Endothelial cell of umbilical vein (primary cell): ENCODE data around the gene HYDIN. TPM values are rescaled to one million over a fixed set of nuclear protein-coding genes. Genes with fewer than 3 reads are reported as not detected.

Experiments
- BruUV-seq: library from RNA; stranded (reverse); fragments of 400-500 nt; replicated peaks from 2 replicates; lab custom pipeline; 2021; lab: Mats Ljungman, UMichigan
- CTCF ChIA-PET: fragments of 300-600, 350-600 bp; sonication (Branson Sonifier 250); formaldehyde crosslinking; loops from one replicate; lab custom pipeline; 2021; ENCODE audit warnings: antibody characterized with exemption, inconsistent platforms; lab: Charles Lee
- POLR2A ChIA-PET: fragments of 300-600, 350-600 bp; sonication (Branson Sonifier 250); formaldehyde crosslinking; loops from one replicate; lab custom pipeline; 2021; ENCODE audit warnings: antibody characterized with exemption, inconsistent platforms; lab: Charles Lee
- DNase-seq: peaks from one replicate; pipeline ENCODE4 v3.0.0-alpha.2; 2011; ENCODE audit warnings: low read depth, low spot score
- FAIRE-seq: peaks from 2 replicates; lab custom pipeline; 2011; peaks lifted over from hg19 to GRCh38; lab: Jason Lieb, UNC
- H2AFZ ChIP-seq: 2 replicates; pipeline ENCODE4 v1.6.0; 2012; ENCODE audit warnings: low read depth, low read length, control low read depth, inconsistent platforms
- H3K27ac ChIP-seq: 2 replicates; pipeline ENCODE4 v1.5.1; 2011; ENCODE audit warnings: low read depth, mild to moderate bottlenecking, control low read depth, low read length, moderate library complexity; ENCODE audit not compliant: insufficient read depth
- H3K27me3 ChIP-seq, 2 experiments: 2 replicates each; pipeline versions ENCODE4 v1.6.0 to v1.6.1; 2011; ENCODE audit warnings: low read length in 2 of 2, mixed read lengths in 1 of 2; ENCODE audit not compliant: control insufficient read depth in 2 of 2, insufficient read depth in 2 of 2
- H3K36me3 ChIP-seq, 2 experiments: 2 replicates in 1 of 2; 3 replicates in 1 of 2; pipeline ENCODE4 v1.5.1; 2011; ENCODE audit warnings: low read length in 2 of 2, mild to moderate bottlenecking in 1 of 2, moderate library complexity in 1 of 2; ENCODE audit not compliant: control insufficient read depth in 2 of 2, insufficient read depth in 2 of 2; ENCODE audit errors: extremely low read depth in 1 of 2
- H3K4me1 ChIP-seq: 3 replicates; pipeline ENCODE4 v1.5.1; 2011; ENCODE audit warnings: mild to moderate bottlenecking, low read length; ENCODE audit not compliant: control insufficient read depth, insufficient read depth; ENCODE audit errors: extremely low read depth
- H3K4me2 ChIP-seq: 2 replicates; pipeline ENCODE4 v1.6.1; 2011; ENCODE audit warnings: low read length, control low read depth, mixed read lengths; ENCODE audit not compliant: insufficient read depth
- H3K4me3 ChIP-seq, 3 experiments: fragments of 200-600 bp in 1 of 3; sonication (generic), shearing (Covaris generic) in 1 of 3; replicated peaks in 1 of 3; 2 replicates each; pipeline ENCODE4 v1.5.1; 2011 to 2016; ENCODE audit warnings: control low read depth in 3 of 3, low read length in 3 of 3, mild to moderate bottlenecking in 2 of 3, inconsistent platforms in 1 of 3, low read depth in 1 of 3, moderate library complexity in 1 of 3; ENCODE audit not compliant: insufficient read depth in 1 of 3
- H3K79me2 ChIP-seq: 2 replicates; pipeline ENCODE4 v1.6.0; 2012; ENCODE audit warnings: low read length, inconsistent platforms; ENCODE audit not compliant: control insufficient read depth, insufficient read depth
- H3K9ac ChIP-seq: replicated peaks from 2 replicates; pipeline ENCODE3; 2011; ENCODE audit warnings: low read length, control low read depth; ENCODE audit not compliant: insufficient read depth; ENCODE audit errors: extremely low read depth
- H3K9me1 ChIP-seq: replicated peaks from 3 replicates; pipeline ENCODE4 v1.6.0; 2011; ENCODE audit warnings: mild to moderate bottlenecking, low read length; ENCODE audit not compliant: control insufficient read depth, insufficient read depth; ENCODE audit errors: extremely low read depth
- H3K9me3 ChIP-seq: replicated peaks from 2 replicates; pipeline ENCODE4 v1.5.1; 2012; ENCODE audit warnings: low read length, inconsistent platforms; ENCODE audit not compliant: control insufficient read depth, insufficient read depth
- H4K20me1 ChIP-seq: replicated peaks from 2 replicates; pipeline ENCODE3; 2011; ENCODE audit warnings: mild to moderate bottlenecking, low read length; ENCODE audit not compliant: control insufficient read depth, insufficient read depth; ENCODE audit errors: extremely low read depth
- EZH2 ChIP-seq: IDR thresholded peaks from 2 replicates; pipeline ENCODE4 v1.6.1; 2012; ENCODE audit warnings: borderline replicate concordance, low read depth, mild to moderate bottlenecking, moderate library complexity, low read length, inconsistent platforms; ENCODE audit not compliant: severe bottlenecking
- FOS ChIP-seq: IDR thresholded peaks from 2 replicates; pipeline ENCODE4 v1.6.1; 2011; ENCODE audit warnings: mild to moderate bottlenecking, low read length, moderate library complexity, borderline replicate concordance; ENCODE audit not compliant: insufficient read depth
- GATA2 ChIP-seq: IDR thresholded peaks from 2 replicates; pipeline ENCODE4 v1.7.0; 2011; ENCODE audit warnings: low read depth, mild to moderate bottlenecking, moderate library complexity, mixed read lengths, low read length; ENCODE audit not compliant: insufficient read length, insufficient read depth
- MYC ChIP-seq: IDR thresholded peaks from one replicate; pipeline ENCODE4 v1.6.1; 2011; ENCODE audit warnings: mild to moderate bottlenecking, low read depth, low read length
- POLR2AphosphoS5 ChIP-seq: IDR thresholded peaks from 2 replicates; pipeline ENCODE4 v1.6.1; 2012; ENCODE audit warnings: low read depth, mild to moderate bottlenecking, control low read depth, low read length, moderate library complexity; ENCODE audit not compliant: insufficient read depth
- dilution Hi-C: fragments of 300-500 bp; cut with MboI; formaldehyde crosslinking; loops from one replicate; pipeline ENCODE4 v1.15.0; 2019; ENCODE audit warnings: low sequenced_read_pairs; ENCODE audit not compliant: extremely low pct_ligation_motif_present
- intact Hi-C: fragments of 100-400 bp; cut with micrococcal nuclease; formaldehyde crosslinking; loops from one replicate; pipeline ENCODE4 v1.10.0; 2022
- polyA plus RNA-seq, 4 experiments: library from polyadenylated mRNA; depleted of rRNA in 3 of 4; stranded (reverse) in 3 of 4; unstranded in 1 of 4; fragments of >200 nt; gene quantifications; 2 replicates each; pipeline versions ENCODE4 v1.2.1 to v1.2.3, GENCODE V29; 2011 to 2012; ENCODE audit warnings: missing spikeins in 1 of 4
- total RNA-seq: library from RNA; stranded (reverse); gene quantifications from 2 replicates; pipeline ENCODE4 v1.2.3, GENCODE V29; 2021
- TF ChIP-seq, protein P1 (sequence below), 2 donors: IDR thresholded peaks; 1 replicate in 1 of 2; 2 replicates in 1 of 2; pipeline ENCODE4 v1.5.1; 2011; ENCODE audit warnings: low read length in 2 of 2, mild to moderate bottlenecking in 2 of 2, moderate library complexity in 2 of 2, control low read depth in 1 of 2, inconsistent platforms in 1 of 2, low read depth in 1 of 2; ENCODE audit not compliant: insufficient read depth in 1 of 2; ENCODE audit errors: extremely low read depth in 1 of 2

HYDIN gene
- total and polyA plus RNA-seq, 2 donors (not counting 3 experiments of a cell fraction or from before 2014, with no cell fraction given) = not detected

DNA sequence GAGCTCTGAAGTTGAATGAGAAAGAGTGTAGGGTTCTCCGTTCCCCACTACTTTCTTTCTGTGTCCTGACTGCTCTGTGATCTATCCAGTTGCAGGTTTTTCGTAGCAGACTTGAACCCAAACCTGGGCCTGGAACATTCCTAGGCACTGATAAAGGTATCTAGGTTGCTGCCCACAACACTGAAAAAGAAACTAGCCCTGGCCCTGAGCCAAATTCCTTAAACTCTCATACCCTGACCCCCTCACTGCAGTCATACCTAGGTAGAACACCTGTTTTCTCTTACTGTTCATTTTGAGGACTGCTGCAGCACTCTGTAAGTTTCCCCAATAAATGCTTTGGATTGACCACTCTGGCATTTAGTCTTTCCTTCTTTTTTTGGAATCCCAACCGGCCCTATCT, 5.4 kb downstream of the HYDIN start:
- DNase-seq = no peak
- Histone ChIP-seq H2AFZ (no peak overlapping the region), H3K9ac (no peak overlapping the region), H3K9me3 (no peaks in the 10 kb centered on the region), H3K4me1 (no peaks in the 10 kb centered on the region), H3K9me1 (no peaks in the 10 kb centered on the region), H3K4me3 (no peak overlapping the region), H4K20me1 (no peaks in the 10 kb centered on the region), H3K4me2 (no peak overlapping the region), H3K27me3 (peaks cover 0 to 2% of the 10 kb centered on the region in 2 experiments), H3K36me3 (no peaks in the 10 kb centered on the region), H3K27ac (no peak overlapping the region), H3K79me2 (no peaks in the 10 kb centered on the region)
- intact Hi-C loops = no loop called here
- FAIRE-seq = no peak
- TF ChIP-seq MYC (no peak), FOS (no peak), POLR2AphosphoS5 (no peak), GATA2 (no peak), EZH2 (no peak)
- TF ChIP-seq, protein P1, sequence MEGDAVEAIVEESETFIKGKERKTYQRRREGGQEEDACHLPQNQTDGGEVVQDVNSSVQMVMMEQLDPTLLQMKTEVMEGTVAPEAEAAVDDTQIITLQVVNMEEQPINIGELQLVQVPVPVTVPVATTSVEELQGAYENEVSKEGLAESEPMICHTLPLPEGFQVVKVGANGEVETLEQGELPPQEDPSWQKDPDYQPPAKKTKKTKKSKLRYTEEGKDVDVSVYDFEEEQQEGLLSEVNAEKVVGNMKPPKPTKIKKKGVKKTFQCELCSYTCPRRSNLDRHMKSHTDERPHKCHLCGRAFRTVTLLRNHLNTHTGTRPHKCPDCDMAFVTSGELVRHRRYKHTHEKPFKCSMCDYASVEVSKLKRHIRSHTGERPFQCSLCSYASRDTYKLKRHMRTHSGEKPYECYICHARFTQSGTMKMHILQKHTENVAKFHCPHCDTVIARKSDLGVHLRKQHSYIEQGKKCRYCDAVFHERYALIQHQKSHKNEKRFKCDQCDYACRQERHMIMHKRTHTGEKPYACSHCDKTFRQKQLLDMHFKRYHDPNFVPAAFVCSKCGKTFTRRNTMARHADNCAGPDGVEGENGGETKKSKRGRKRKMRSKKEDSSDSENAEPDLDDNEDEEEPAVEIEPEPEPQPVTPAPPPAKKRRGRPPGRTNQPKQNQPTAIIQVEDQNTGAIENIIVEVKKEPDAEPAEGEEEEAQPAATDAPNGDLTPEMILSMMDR (IDR thresholded peaks at IDR 0.05; ENCODE audit: extremely low read depth in 1 of 2, insufficient read depth in 1 of 2, low read depth in 1 of 2, low read length in 2 of 2) = no peak
- ChIA-PET POLR2A (no interaction called here), CTCF (no interaction called here)
- dilution Hi-C loops = no loop called here
- BruUV-seq = no TSS peak
